Activated naive CD4-positive, alpha-beta T cell treated with anti-CD3 and anti-CD28 coated beads, Interleukin-2, amount 50 U/mL, for 16 hours (primary cell): ENCODE results near the gene CPS1.

Experiments used
- DNase-seq: peaks from one replicate; pipeline ENCODE4 v3.0.0-alpha.2; 2020

The CPS1 gene

DNA sequence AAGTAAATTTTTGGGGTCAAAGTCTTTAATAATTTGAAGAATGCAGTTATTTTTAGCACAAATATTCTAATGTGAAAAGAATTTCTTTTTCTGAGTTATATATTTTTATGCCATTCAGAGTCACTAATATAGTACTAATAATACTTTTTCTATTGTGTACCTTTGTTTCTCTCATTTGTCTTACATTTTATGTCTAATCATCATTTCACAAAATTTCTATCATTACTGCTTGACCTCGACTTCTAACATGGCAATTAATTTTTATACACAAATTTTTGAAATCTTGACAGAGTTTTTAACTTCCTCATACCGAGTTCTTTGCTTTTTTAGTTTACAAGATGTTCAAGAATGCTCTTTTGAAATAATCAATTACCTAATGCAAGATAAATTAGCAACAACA is 8.4 kb upstream of the CPS1 start:
- no peak for DNase-seq

DNA sequence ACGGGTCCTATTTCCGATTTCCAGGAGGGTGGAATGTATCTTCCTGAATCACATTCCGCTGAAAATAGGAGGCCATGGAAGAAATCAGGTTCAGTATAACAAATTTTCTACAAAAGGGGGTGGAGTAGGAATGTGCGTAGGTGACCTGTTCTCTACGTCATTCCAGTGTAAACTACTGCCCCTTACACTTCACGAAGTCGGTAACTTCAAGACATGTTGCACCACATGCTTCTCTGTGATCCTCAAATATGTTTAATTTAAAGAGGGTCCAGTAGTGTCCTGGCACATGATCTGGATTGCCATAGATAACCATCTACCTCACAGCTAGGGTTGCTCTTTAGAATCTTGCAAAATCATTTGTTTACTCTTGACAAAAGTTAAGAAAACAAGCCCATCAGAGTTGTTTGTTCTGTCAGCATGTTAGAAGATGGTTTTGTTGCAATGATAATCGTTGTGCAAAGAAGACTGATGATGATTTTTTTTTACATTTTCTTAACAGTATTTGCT is 7.5 kb upstream of the CPS1 start:
- no peak for DNase-seq

DNA sequence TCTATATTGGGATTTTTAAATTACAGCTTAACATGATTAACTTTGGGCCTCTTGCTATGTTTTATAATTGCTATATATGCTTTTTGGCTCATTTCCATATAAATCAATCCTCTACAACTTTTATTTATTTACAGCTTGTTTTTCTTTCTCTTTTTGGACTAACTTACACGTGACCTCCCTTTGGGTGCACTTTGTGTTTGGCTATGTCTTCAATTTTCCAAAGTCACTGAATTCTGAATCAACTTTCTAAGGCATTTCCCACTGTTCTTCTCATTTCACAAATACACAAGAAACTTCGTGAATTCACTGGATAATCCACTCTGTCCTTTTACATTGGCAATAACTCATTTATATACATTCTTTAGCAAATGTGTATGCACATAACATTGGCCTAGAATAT is 5.4 kb upstream of the CPS1 start:
- no peak for DNase-seq

GRCh38 chr2:210553373-210553772 is 3.0 kb upstream of the CPS1 start:
- DNase-seq, result no peak

GRCh38 chr2:210555555-210555954 is 844 bp upstream of the CPS1 start:
- DNase-seq, result no peak

DNA sequence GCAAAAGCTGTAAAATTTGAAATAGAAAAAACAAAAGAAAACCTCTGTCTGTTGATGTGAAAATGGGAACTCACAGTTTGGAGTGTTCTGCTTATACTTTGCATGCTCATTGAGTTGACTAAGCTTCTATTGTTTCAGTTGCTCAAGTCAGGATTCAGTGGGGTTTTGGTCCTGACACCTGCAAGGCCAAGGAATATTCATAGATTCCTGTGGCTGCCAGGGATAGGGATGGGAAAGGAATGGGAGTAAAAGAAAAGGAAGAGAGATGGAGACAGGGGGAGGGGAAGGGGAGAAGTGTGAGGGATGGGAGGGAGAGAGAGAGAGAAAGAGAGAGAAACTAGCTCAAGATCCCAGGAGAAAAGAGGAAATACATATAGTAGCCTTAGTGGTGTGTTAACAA is 1.3 kb downstream of the CPS1 start:
- no peak for DNase-seq

DNA sequence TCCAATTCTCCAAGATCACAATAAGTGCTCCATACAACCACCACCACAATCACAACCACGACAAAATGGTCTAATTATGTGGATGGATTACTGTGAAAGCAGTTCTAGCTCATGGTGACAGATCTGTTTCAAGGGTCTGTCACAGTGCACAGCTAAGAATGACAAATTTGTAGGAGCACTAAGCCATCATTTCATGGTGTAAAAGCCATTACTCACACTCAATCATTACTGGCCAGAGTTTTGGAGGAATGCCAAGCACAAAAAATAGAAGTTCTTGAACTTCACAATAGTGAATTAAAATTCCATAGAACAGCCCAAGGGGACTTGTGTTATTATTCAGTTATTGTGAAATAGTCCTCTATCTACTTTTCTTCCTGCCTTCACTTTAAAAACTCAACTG is 2.3 kb downstream of the CPS1 start:
- no peak for DNase-seq

- no peak for DNase-seq
Observed at GRCh38 chr2:210559182-210559581, 2.8 kb downstream of the CPS1 start.

DNA sequence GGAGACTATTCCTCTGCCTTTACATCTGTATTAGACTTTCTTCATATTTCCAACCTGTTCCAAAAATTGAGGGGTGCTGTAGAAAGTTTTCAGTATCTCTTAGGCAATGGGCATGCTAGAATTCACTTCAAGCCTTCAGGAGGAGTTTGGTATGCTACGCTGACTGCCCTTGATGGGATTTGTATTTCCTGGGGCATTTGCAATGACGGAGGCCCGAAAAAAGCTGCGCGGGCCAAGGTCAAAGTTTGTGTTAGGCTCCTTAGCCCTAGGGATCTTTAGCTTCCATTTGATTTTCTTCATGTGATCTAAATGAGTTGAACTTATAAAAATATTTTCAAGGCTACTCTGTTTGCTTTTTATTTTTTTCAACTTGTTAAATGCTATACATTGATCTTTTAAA is 5.1 kb downstream of the CPS1 start:
- no peak for DNase-seq

DNA sequence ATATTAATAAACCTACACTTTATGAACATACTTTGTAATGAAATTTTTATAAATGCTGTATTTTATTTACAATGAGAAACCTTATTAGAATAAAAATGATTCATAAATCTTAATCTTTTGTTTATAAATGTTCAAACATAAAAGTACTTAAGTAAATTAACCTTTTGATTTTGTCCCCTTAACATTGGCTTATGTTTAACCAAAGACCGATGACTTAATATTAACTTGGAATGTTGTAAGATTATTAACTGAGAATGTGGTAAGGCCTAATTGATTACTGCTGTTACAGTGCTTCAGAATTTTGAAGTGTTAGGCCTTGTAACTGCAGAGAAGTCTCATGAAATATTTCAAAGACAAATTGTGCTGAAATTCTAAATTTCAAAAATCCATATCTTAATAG is 5.7 kb downstream of the CPS1 start:
- no peak for DNase-seq

GRCh38 chr2:210562502-210563080 is 6.2 kb downstream of the CPS1 start:
- no peak for DNase-seq

- no peak for DNase-seq
Observed at GRCh38 chr2:210567279-210567678, 10.9 kb downstream of the CPS1 start.

DNA sequence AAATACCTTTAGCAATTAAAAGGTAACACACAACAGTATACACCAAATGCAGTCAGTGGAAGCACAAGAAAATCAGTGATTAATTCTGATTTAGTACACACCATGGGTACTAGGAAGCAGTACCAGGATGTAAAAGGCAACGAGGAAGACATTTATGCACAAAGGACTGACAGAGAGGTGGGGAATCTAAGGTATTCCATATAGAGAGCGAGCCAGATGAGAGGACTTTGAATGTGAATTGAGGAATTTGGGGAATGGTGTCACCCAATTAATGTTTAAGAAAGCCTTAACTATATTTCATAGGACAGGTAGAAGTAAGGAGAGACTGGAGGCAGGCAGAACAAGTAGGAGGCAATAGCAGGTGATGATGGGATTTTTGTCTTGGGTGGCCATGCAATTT is 11.7 kb downstream of the CPS1 start:
- no peak for DNase-seq

- DNase-seq, result no peak
Observed at GRCh38 chr2:210577263-210578071, 21.1 kb downstream of the CPS1 start.

GRCh38 chr2:210584834-210585233 is 28.4 kb downstream of the CPS1 start:
- DNase-seq, result no peak

GRCh38 chr2:210586381-210586780 is 30.0 kb downstream of the CPS1 start:
- DNase-seq, result no peak

GRCh38 chr2:210591663-210592062 is 35.3 kb downstream of the CPS1 start:
- no peak for DNase-seq

GRCh38 chr2:210592726-210593125 is 36.3 kb downstream of the CPS1 start:
- DNase-seq, result no peak

DNA sequence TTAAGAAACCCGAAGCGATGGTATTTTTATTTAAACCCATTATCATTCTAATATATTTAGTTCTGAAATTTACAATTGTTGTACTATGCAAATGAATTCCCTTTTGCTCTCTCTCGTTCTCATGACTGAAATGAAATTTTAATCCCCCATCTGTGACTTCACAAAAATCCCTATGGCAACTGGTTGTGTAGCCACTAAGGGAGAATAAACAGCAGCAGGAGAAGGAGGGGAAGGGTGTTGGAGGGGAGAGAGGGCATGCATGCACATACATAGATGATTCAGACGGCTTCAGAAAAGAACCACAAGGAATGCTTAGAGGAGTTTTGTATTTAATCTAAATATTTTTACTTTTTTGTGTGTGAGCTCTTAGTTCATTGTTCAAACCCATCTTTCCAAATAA is 36.8 kb downstream of the CPS1 start:
- no peak for DNase-seq

- DNase-seq, result no peak
Observed at GRCh38 chr2:210598219-210598618, 41.8 kb downstream of the CPS1 start.

- no peak for DNase-seq
Observed at GRCh38 chr2:210599476-210599875, 43.1 kb downstream of the CPS1 start.

DNA sequence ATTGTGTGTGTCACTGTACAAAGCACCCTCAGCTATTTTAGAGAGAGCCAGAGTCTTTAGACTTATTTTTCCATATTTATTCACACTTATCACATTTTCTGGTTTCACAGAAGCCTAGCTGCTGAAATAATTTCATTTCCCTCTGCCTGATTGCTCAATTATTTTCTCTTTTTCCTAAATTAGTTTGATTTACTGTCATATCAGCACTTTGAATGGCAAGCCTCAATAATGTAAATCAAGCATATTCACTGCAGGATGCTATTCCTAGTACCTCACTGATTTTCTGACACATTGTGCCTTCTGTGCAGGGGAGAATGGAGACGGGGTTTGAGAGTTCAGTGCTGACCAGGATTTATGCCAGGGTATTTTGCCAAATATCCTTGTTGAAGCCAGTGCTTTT is 48.3 kb downstream of the CPS1 start:
- DNase-seq, result no peak

DNA sequence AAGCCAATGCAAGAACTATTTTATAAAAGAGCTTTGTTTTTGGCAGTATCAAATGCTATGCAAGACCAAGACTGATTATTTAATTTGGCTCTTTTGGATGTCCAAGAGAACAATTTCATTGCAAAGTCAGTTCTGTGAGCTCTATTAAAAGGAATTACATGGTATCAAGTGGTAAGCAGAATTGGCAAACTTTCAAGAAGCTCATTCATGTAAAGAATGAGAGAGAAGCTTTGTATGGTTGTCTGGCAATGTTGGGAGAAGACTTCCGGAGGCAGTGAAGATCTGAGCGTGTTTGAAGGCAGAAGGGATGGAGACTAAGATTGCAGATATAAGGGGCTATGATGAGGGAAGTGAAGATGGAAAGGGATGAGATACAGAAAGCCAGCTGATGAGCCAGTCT is 49.6 kb downstream of the CPS1 start:
- no peak for DNase-seq

- DNase-seq, result no peak
Observed at GRCh38 chr2:210611466-210611865, 55.1 kb downstream of the CPS1 start.

DNA sequence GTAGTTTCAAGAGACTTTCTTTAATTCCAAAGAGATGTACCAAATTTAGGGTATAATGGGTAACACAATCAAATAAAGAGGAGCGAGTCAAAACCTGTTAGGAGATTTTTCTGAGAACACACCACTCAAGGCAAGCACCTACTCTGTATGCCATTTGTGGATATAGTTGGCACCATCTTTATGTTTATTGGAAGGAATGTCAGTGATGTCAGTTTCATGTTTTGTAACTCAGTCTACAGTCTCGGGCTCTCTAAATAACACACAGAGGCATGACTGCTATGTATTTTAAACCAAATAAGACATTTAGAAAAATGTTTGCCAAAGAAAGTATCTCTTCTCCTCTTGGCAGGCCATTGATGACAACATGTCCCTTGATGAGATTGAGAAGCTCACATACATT is 59.7 kb downstream of the CPS1 start:
- no peak for DNase-seq
